ENCODE data around the gene RAB21.

RAB21 gene

GRCh38 chr12:71732357-71732712, 22.3 kb upstream of the RAB21 start:
- in situ Hi-C loops (cut with HindIII; ENCODE audit: low sequenced_read_pairs) = no loop called here
- H3K4me3 ChIP-seq (ENCODE audit: low read depth, low read length) = no peak overlapping the region
- TF ChIP-seq CTCF (IDR thresholded peaks at IDR 0.05; ENCODE audit: low read depth, low read length, missing control alignments) = no peak
- DNase-seq (ENCODE audit: low read depth) = no peak

GRCh38 chr12:71737197-71737596, 17.5 kb upstream of the RAB21 start:
- no peak for TF ChIP-seq CTCF (IDR thresholded peaks at IDR 0.05; ENCODE audit: low read depth, low read length, missing control alignments)
- in situ Hi-C loops (cut with HindIII; ENCODE audit: low sequenced_read_pairs) = no loop called here
- DNase-seq (ENCODE audit: low read depth) = no peak
- no peak overlapping the region for H3K4me3 ChIP-seq (ENCODE audit: low read depth, low read length)

GRCh38 chr12:71742998-71743397, 11.7 kb upstream of the RAB21 start:
- DNase-seq (ENCODE audit: low read depth) = no peak
- in situ Hi-C loops (cut with HindIII; ENCODE audit: low sequenced_read_pairs) = no loop called here
- H3K4me3 ChIP-seq (ENCODE audit: low read depth, low read length) = no peak overlapping the region
- TF ChIP-seq CTCF (IDR thresholded peaks at IDR 0.05; ENCODE audit: low read depth, low read length, missing control alignments) = no peak

- in situ Hi-C loops (cut with HindIII; ENCODE audit: low sequenced_read_pairs) = no loop called here
- no peak overlapping the region for H3K4me3 ChIP-seq (ENCODE audit: low read depth, low read length)
Observed at GRCh38 chr12:71744522-71745300, 10.0 kb upstream of the RAB21 start.

GRCh38 chr12:71746974-71747611, 7.6 kb upstream of the RAB21 start:
- peak; percentile 76 for TF ChIP-seq CTCF (IDR thresholded peaks at IDR 0.05; ENCODE audit: low read depth, low read length, missing control alignments)
- H3K4me3 ChIP-seq (ENCODE audit: low read depth, low read length) = no peak overlapping the region
- in situ Hi-C loops (cut with HindIII; ENCODE audit: low sequenced_read_pairs) = no loop called here
- DNase-seq (ENCODE audit: low read depth) = peak; percentile 46

More at GRCh38 chr12:71744522-71745300, 10.0 kb upstream of the RAB21 start:
- no peak for DNase-seq (ENCODE audit: low read depth)
- no peak for TF ChIP-seq CTCF (IDR thresholded peaks at IDR 0.05; ENCODE audit: low read depth, low read length, missing control alignments)

GRCh38 chr12:71748081-71748850, 6.4 kb upstream of the RAB21 start:
- no peak overlapping the region for H3K4me3 ChIP-seq (ENCODE audit: low read depth, low read length)
- TF ChIP-seq CTCF (IDR thresholded peaks at IDR 0.05; ENCODE audit: low read depth, low read length, missing control alignments) = no peak
- no peak for DNase-seq (ENCODE audit: low read depth)
- in situ Hi-C loops (cut with HindIII; ENCODE audit: low sequenced_read_pairs) = no loop called here
